HCEC 1CT (cell line): Measurements from ENCODE around the gene TUBG2.
"Not testable (repeated sequence)": the region's sequence is repeated elsewhere in the genome, so short reads cannot be mapped to it uniquely, and the experiment has no call there.

Experiments used
- DNase-seq: peaks from one replicate; pipeline ENCODE4 v3.0.0-alpha.2; 2017

TUBG2 gene

GRCh38 chr17:42659079-42659931 is at the start of gene TUBG2:
TSS of gene TUBG2 (plus strand) at chr17:42659284. CDS start at chr17:42659504, 220 bp downstream.
- DNase-seq, result peak; percentile 85

GRCh38 chr17:42609814-42610801 is 49.0 kb upstream of the TUBG2 start:
- not testable (repeated sequence) for DNase-seq

- DNase-seq, result no peak
These were observed 47.1 kb upstream of the TUBG2 start for GRCh38 chr17:42612013-42612412.

GRCh38 chr17:42613699-42614295 is 45.3 kb upstream of the TUBG2 start:
- DNase-seq, result no peak

- no peak for DNase-seq
These were observed 41.1 kb upstream of the TUBG2 start for GRCh38 chr17:42617956-42618431.

GRCh38 chr17:42618442-42619150 is 40.5 kb upstream of the TUBG2 start:
- DNase-seq, result peak; percentile 4

- DNase-seq, result not testable (repeated sequence)
These were observed 37.1 kb upstream of the TUBG2 start for GRCh38 chr17:42621987-42622386.

- DNase-seq, result no peak
These were observed 35.8 kb upstream of the TUBG2 start for GRCh38 chr17:42623271-42623670.

GRCh38 chr17:42623732-42624596 is 35.1 kb upstream of the TUBG2 start:
- peak; percentile 23 for DNase-seq

GRCh38 chr17:42627032-42627764 is 31.9 kb upstream of the TUBG2 start:
- not testable (repeated sequence) for DNase-seq

GRCh38 chr17:42629411-42630009 is 29.6 kb upstream of the TUBG2 start:
- DNase-seq, result peak; percentile 7

- no peak for DNase-seq
These were observed 26.1 kb upstream of the TUBG2 start for GRCh38 chr17:42632949-42633444.

- DNase-seq, result no peak
These were observed 19.5 kb upstream of the TUBG2 start for GRCh38 chr17:42639525-42640113.

- DNase-seq, result no peak
These were observed 19.0 kb upstream of the TUBG2 start for GRCh38 chr17:42640121-42640520.

- DNase-seq, result no peak
These were observed 16.7 kb upstream of the TUBG2 start for GRCh38 chr17:42642336-42642735.

GRCh38 chr17:42647778-42648177 is 11.3 kb upstream of the TUBG2 start:
- no peak for DNase-seq

- DNase-seq, result no peak
These were observed 7.7 kb upstream of the TUBG2 start for GRCh38 chr17:42651392-42651791.

GRCh38 chr17:42653179-42654124 is 5.6 kb upstream of the TUBG2 start:
- peak; percentile 35 for DNase-seq
